IPS-18c (cell line): ENCODE measurements around the gene GSG1L.

Source experiments
- H3K4me3 ChIP-seq: 2 replicates; pipeline ENCODE4 v1.7.0; 2013; ENCODE audit warnings: low read depth, mild to moderate bottlenecking, low read length, moderate library complexity; ENCODE audit not compliant: insufficient read depth
- H3K9me3 ChIP-seq: one replicate; pipeline ENCODE4 v1.6.1; 2013; ENCODE audit warnings: mild to moderate bottlenecking, low read length, moderate library complexity; ENCODE audit not compliant: control insufficient read depth, insufficient read depth

The GSG1L gene

DNA sequence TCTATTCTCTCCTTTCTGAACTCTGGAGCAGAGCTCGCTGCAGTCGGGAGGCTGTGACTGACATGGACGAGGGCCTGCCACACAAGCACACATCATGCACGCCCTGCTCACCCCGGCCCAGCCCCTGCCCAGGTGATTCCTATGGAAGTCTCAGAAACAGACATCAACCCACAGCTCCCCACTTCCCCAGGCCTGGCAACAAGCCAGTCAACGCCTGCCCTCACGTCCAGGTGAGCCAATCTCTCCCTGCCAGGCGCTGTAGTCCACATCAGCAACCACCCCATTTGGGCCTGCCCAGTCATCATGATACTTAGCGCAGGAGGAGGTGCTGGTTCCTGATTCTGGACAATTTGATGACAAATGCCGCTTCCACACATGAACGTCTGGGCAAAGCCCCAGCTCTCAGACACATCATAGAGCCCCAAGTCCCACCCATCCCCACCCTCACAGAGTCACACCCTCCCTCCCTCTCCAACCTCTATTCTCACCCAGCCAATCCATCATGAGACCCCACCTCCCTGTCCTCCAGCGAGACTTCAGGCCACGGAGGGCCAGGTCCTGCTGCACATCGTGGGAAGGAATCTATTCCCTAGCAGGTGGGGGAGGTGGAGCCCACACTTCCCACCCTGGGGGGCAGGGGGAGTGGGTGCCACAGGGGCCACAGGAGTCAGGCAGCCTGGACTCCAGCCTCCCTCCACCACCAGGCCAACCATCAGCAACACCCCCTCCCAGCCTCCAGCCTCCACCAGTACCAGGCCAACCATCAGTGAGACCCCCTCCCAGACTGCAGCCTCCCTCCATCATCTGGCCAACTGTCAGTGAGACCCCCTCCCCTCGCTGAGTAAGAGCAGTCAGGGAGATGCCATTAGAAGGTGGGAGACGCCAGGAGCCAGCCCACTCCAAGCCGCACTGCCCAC, 33.7 kb upstream of the GSG1L start:
- Histone ChIP-seq H3K4me3 (no peak overlapping the region), H3K9me3 (no peaks in the 10 kb centered on the region)

DNA sequence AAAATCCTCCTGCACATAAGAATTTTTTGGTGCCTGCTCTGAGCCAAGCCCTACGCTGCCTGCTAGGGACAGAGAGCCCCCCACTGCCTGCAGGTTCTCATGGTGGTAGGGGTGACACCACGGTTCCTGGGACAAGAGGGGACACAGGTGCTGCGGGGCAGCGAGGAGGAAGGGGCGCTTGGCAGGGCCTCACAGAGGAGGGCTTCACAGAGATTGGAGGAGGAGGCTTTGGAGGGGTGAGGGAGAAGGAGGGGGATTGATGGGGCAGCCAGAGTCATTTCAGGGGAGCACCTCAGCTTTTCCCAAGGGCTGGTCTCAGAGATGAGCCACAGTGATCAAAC, 29.8 kb upstream of the GSG1L start:
- Histone ChIP-seq H3K9me3 (no peaks in the 10 kb centered on the region), H3K4me3 (no peak overlapping the region)

DNA sequence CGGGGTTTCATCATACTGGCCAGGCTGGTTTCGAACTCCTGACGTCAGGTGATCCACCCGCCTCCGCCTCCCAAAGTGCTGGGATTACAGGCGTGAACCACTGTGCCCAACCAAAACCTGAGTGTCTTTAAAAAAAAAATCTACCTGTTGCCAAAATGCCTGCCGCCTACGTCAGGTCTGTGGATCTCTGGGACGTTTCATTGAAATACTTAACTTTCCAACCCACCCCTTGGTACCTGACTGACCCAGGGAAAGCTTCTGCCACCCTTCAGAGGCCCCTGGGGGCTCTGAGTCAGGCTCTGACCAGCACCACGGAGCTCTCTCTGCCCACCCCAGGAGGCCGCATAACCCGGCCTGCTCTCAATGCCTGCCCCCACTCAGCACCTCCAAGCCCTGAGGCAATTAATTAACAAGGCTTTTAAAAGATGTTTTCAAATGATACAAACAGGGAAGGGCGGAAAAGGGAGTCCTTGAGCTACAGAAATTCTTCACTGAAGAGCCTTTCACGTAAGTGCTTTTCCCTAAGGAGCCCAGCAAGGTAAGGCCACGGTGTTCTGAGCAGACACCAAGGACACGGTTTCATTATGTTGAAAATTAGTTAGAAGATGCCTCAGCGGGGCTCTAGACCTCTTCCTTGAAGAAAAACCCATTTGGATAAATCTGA, 29.3 kb upstream of the GSG1L start:
- no peak overlapping the region for H3K4me3 ChIP-seq
- H3K9me3 ChIP-seq: no peaks in the 10 kb centered on the region

DNA sequence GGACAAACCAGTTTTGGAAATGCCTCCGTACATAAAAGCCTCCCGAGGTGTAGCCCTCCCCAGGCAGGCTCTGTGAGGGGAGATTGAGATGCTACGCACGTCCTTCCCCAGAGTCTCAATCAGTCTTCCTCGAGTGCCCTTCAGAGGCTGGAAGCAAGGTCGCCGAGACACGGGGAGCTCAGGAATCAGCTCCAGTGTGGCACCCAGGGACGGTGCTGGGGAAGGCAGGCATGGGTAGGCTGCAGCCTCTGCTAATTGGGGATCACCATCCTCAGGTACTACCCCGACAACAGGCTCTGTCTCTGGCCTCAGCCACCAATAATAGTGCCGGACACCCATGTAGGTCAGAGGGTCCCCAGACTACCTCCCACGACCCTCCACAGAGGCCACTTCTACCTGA, 28.1 kb upstream of the GSG1L start:
- Histone ChIP-seq H3K9me3 (no peaks in the 10 kb centered on the region), H3K4me3 (no peak overlapping the region)

DNA sequence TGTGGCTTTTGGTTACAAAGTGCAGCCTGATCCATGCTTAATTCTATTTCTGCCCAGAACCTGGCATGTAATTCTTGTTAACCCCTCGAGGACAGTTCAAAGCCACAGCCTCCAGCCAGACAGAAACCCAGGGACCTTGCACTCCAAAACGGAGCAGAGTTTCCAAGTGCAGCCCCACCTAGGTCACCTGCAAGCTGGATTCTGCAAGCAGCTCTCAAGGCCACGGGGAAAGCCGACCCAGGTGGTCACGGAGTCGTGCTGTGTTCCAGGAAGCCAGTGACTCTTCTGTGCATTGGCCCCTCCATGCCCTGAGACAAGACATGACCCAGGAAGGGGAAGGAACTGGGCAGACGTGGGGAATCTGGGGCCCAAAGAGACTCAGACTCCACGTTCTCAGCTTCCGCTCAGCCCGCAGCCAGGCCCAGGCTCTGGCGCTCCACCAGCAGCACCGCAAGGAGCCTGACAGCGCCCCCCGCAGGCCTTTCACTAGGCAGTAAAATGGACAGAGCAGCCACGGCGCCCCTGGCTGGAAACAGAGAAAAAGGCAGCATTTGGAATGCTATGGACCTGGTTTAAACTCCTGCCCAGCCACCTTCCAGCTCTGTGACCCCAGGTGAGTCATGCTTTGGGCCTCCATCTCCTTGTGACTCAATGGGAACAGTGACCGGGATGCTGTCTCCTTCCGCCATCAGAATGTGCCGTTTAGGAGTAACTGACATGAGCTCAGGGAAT, 27.3 kb upstream of the GSG1L start:
- no peak overlapping the region for H3K4me3 ChIP-seq
- no peaks in the 10 kb centered on the region for H3K9me3 ChIP-seq

DNA sequence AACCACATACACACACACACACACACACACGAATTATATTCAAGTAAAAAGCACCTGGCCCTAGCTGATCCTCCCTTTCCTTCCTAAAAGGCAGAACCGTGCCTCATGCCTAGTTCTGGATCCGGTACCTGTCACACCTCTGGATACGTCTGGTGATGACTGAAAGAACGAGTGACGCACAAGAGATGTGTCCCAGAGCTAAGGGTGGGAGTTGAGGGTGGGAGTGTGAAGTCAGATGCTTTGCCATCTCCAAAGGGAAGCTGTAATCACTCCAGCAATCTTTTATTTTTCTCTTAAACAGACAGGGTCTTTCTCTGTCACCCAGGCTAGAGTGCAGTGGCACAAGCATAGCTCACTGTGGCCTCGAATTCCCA, 26.5 kb upstream of the GSG1L start:
- H3K9me3 ChIP-seq: no peaks in the 10 kb centered on the region
- H3K4me3 ChIP-seq: no peak overlapping the region

DNA sequence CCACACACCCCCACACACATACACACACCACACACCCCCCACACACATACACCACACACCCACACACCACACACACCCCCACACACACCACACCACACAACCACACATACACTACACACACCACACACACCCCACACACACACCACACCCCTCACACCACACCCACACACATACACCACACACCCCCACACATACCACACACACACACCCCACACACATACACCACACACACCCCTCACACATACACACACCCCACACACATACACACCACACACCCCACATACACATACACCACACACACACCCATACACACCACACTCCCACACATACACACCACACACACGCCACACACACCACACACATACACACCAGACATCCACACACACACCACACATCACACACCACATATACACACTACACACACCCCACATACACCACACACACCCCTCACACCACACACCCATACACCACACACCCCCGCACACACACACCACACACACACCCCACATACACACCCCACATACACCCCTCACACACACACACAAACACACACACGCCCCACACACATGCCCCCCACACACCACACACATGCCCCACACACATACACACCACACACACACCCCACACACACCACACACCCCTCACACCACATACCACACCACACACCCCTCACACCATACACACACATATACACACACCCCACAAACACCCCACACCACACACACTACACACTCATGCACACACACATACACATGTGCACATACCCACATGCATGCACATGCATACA, 25.9 kb upstream of the GSG1L start:
- H3K9me3 ChIP-seq: no peaks in the 10 kb centered on the region
- no peak overlapping the region for H3K4me3 ChIP-seq

DNA sequence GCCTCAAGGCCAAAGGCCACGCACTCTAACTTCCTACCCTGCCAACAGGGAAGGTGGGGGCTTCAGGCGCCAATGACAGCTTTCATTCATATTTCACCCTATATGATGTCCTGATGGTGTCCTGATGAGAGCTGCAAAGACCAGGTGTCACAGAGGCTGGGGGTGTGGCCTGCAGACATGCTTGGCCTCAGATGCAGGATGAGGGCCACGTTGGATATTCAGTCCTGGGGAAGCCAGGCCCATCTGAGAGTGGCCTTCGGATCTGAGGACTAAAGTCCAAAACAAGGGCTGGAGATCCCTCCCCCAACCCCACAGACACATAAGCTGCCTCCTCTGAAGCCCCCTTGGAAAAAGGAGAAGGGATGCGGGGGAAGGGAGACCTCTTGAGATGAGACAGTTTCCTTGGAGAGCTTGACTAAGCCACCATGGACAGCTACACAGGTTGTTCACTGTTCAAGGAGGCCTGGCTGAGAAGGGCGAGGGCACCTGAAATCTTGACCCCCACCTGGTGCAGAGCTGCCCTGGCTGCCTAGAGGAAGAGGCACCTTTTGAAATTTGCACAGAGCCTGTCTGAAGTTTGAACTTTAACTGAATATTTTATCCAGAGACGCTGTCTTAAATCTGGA, 24.3 kb upstream of the GSG1L start:
- H3K4me3 ChIP-seq: no peak overlapping the region
- no peaks in the 10 kb centered on the region for H3K9me3 ChIP-seq

DNA sequence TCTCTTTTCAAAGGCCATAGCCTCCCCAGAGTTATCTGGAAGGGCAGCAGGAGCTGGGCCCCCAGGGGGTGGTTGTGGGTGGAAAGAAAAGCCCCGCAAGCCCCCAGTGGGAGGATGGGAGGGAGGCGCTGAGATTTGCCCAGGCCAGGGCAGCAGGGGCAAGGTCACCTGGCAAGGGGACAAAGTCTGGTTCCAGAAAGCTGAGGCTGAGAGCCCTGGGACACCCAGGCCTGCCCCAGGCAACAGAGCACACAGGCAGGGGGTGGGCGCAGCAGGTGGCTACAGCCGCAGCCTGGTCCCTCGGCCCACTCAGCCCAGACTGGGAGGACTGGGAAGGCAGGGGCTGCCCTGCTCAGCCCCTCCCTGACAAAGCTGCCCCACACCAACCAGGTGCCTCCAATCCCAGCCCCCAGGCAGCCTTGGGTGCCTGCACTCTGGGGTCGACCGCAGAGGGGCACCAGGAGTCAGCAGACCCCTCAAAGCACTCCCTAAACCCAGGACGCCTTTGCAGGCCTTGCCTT, 23.7 kb upstream of the GSG1L start:
- H3K9me3 ChIP-seq: no peaks in the 10 kb centered on the region
- no peak overlapping the region for H3K4me3 ChIP-seq

DNA sequence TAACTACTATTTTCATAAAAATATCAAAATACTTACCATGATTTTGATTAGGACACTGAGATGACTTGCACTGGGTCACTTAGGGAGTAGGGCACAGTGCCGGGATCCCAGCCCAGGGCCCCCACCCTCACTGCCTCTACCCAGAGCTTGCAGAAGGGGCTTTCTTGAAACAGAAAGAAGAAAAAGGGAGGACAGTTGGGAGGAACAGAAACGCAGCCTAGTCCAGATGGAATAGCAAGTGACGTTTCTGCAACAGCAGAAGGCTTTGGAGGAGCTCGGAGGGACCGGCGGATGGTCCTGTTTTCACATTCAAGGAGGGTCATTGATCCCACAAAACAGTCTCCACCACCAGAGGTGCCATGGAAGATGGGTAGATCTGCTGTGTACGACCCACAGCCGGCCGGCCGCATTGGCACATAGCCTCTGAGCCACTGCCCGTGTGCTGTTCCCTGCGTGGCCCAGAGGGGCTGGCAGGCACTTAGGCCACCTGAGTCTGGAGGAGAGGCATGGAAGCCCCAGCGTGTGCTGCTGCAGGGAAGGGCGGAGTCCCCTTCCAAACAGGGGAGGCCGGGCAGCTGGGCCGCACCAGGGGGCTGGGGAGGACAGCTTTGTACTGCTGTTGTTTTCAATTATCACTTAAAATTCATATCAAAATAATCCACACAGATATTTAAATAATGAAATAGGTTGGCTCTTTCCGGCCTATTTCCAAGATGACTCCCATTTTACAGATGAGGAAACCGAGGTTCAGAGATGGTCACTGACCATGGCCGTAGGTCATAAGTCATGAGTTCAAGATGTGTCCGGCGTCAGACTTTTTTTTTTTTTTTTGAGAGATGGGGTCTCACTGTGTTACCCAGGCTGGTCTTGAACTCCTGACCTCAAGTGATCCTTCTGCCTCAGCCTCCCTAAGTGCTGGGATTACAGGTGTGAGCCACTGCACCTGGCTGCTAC, 22.9 kb upstream of the GSG1L start:
- no peak overlapping the region for H3K4me3 ChIP-seq
- H3K9me3 ChIP-seq: no peaks in the 10 kb centered on the region

DNA sequence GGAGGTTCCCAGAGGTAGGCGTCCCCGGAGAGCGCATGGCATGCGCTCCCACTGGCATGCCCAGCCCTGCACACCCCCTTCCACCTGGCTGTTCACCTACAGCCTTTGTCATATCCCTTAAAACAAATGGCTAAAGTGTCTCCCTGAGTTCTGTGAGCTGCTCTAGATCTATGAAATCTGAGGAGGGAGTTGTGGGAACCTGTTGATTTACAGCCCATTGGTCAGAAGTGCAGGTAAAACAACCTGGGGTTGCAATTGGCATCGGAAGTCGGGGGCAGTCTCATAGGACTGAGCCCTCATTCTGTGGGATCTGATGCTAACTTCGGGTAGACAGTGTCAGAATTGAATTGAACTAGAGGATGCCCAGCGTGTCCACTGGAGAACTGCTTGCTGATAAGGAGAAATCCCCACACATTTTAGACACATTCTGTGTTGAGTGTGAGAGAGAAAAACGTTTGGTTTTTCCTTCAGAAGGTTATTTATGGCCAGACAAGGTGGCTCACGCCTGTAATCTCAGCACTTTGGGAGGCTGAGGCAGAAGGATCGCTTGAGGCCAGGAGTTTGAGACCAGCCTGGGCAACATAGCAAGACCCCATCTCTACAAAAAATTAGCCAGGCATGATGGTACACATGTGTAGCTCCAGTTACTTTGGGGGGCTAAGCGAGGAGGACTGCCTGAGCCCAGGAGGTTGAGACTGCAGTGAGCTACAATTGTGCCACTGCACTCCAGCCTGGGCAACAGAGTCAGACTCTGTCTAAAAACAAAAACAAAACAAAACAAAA, 22.1 kb upstream of the GSG1L start:
- H3K9me3 ChIP-seq: no peaks in the 10 kb centered on the region
- no peak overlapping the region for H3K4me3 ChIP-seq

DNA sequence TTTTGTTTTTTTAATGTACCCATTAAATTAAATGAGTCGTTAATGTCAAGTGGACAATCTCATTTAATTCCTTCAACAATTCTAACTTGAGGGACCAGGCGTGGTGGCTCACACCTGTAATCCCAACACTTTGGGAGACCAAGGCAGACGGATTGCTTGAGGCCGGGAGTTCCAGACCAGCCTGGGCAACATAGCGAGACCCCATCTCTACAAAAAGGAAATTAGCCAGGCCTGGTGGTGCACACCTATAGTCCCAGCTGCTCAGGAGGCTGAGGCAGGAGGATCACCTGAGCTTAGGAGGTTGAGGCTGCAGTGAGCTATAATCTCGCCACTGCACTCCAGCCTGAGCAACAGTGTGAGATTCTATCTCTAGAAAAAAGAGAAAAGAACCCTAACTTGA, 20.7 kb upstream of the GSG1L start:
- H3K4me3 ChIP-seq: no peak overlapping the region
- H3K9me3 ChIP-seq: no peaks in the 10 kb centered on the region

DNA sequence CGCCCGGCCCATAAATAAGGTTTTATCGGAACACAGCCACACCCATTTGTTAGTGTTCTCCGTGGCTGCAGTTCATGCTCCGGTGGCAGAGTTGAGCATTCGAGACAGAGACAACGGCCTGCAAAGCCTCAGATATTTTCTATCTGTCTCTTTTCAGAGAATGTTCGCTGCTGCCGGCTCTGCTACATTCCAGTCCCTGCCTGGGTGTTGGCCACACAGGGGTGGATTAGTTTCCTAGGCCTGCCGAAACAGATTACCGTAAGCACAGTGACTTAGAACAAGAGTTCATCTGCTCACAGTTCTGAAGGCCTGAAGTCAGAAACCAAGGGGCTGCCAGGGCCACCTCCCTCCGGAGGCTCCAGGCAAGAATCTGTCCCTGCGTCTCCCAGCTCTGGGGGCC, 19.1 kb upstream of the GSG1L start:
- Histone ChIP-seq H3K4me3 (no peak overlapping the region), H3K9me3 (no peaks in the 10 kb centered on the region)

DNA sequence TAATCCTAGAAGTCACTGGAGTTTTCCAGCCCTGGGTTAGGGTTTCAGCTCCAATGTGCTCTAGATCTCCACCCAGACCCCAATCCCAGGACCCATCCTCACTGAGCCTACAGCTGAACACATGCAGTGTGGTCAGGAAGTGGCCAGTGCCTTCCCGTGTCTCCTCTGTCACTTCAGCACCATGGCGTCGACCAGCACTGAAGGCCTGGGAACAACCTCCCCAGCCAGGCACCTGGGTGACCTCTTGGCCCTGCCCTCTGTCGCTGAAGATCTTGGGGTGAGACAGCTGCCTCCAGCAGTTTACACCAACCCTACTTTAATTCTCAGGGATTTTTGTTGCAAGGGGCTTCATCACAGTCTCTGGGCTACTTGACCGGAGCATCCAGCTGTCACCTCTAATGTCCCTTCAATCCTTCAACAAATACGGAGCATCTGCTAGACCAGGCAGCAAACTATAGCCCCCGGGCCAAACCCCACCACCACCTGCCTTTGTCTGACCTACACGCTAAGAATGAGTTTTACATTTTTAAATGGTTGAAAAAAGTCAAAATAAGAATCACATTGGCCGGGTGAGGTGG, 18.0 kb upstream of the GSG1L start:
- Histone ChIP-seq H3K4me3 (no peak overlapping the region), H3K9me3 (no peaks in the 10 kb centered on the region)

DNA sequence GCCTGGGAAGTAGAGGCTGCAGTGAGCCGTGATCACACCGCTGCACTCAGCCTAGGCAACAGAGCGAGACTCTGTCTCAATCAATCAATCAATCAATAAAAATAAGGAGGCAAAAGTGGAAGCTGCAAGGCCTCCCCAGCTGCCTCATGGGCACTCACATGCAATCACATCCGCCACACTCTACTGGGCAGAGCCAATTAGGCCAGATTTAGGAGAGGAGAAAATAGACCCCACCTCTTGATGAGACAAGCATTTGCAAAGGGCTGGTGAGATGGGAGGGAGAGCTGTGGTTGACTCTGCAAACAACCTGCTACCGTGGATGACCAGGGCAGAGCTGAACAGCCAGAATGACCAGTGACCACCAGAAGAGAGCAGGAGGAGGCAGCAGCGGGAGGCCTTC, 14.7 kb upstream of the GSG1L start:
- Histone ChIP-seq H3K4me3 (no peak overlapping the region), H3K9me3 (no peaks in the 10 kb centered on the region)
